ENCODE data around the gene PTAFR. TPM values are rescaled to one million over a fixed set of nuclear protein-coding genes. Genes with fewer than 3 reads are reported as not detected.

Gene PTAFR
- total RNA-seq, 1 experiment from 2014 or later: 1.3 TPM

GRCh38 chr1:28112388-28113241 lies 63.9 kb downstream of the PTAFR start:
- BruUV-seq (replicated peaks): no TSS peak
- Histone ChIP-seq H2AFZ (ENCODE audit: low read depth, low read length, poor library complexity, severe bottlenecking) (peak overlapping the region; percentile 87), H3K79me2 (ENCODE audit: insufficient read depth, low read length) (no peaks in the 10 kb centered on the region), H3K4me3 (replicated peaks in 1 of 2; ENCODE audit: low read depth in 1 of 2, low read length in 2 of 2) (peak overlapping the region in 1 of 2 experiments; percentile 5; a peak in 1 of 4 replicates), H3K9me2 (ENCODE audit: insufficient read depth) (no peaks in the 10 kb centered on the region), H3K36me3 (ENCODE audit: control insufficient read depth in 1 of 2, insufficient read depth in 2 of 2, low read length in 2 of 2) (no peaks in the 10 kb centered on the region), H4K20me1 (ENCODE audit: insufficient read depth) (no peaks in the 10 kb centered on the region), H3K27ac (ENCODE audit: low read depth, low read length) (no peak overlapping the region), H3K4me1 (ENCODE audit: control insufficient read depth in 1 of 2, insufficient read depth in 2 of 2, low read length in 2 of 2) (peaks cover 0 to 11% of the 10 kb centered on the region in 2 experiments; a peak in 2 of 4 replicates), H3K9me3 (ENCODE audit: control insufficient read depth in 1 of 2, insufficient read depth in 1 of 2, low read depth in 1 of 2, low read length in 2 of 2) (no peaks in the 10 kb centered on the region), H3K9ac (ENCODE audit: low read length) (no peak overlapping the region), H3K27me3 (ENCODE audit: insufficient read depth, low read length) (no peaks in the 10 kb centered on the region), H3K4me2 (ENCODE audit: low read length) (peak overlapping the region; percentile 51)
- intact Hi-C loops (cut with micrococcal nuclease): no loop called here
- peak; percentile 94 for ATAC-seq
- DNase-seq (ENCODE audit: low read depth, low spot score): no peak
- ChIA-PET CTCF (interaction anchor here (1.0 to 2.1 kb wide), 2 partner anchors 21 to 44 kb away, joined by 3 to 9 read pairs; no protein-coding TSS in a partner anchor), POLR2A (no interaction called here), RAD21 (ENCODE audit: low non-redundant PET in 1 of 2, low total read pairs in 2 of 2, uncharacterized antibody in 2 of 2, unreplicated experiment in 2 of 2) (no interaction called here)
- TF ChIP-seq, protein P1, sequence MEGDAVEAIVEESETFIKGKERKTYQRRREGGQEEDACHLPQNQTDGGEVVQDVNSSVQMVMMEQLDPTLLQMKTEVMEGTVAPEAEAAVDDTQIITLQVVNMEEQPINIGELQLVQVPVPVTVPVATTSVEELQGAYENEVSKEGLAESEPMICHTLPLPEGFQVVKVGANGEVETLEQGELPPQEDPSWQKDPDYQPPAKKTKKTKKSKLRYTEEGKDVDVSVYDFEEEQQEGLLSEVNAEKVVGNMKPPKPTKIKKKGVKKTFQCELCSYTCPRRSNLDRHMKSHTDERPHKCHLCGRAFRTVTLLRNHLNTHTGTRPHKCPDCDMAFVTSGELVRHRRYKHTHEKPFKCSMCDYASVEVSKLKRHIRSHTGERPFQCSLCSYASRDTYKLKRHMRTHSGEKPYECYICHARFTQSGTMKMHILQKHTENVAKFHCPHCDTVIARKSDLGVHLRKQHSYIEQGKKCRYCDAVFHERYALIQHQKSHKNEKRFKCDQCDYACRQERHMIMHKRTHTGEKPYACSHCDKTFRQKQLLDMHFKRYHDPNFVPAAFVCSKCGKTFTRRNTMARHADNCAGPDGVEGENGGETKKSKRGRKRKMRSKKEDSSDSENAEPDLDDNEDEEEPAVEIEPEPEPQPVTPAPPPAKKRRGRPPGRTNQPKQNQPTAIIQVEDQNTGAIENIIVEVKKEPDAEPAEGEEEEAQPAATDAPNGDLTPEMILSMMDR (IDR thresholded peaks at IDR 0.05 in 2 of 3, conservative IDR thresholded peaks at IDR 0.05 in 1 of 3; ENCODE audit: borderline replicate concordance in 1 of 3, insufficient read depth in 1 of 3, low read depth in 2 of 3, low read length in 2 of 3): peak; percentile 19 to 60 (median 58); a peak in 3 of 6 replicates
- TF ChIP-seq FOSL1 (IDR thresholded peaks at IDR 0.05; ENCODE audit: low read depth): 0 out of 2 replicates have a peak, but pooled peaks have one; percentile 21
- no peak for TF ChIP-seq ATF3 (IDR thresholded peaks at IDR 0.05)
- TF ChIP-seq JUND (IDR thresholded peaks at IDR 0.05): no peak
- TF ChIP-seq EZH2phosphoT487 (IDR thresholded peaks at IDR 0.05; ENCODE audit: borderline replicate concordance): no peak
- no peak for TF ChIP-seq POLR2AphosphoS5 (IDR thresholded peaks at IDR 0.05; ENCODE audit: low read depth, low read length)
- TF ChIP-seq RAD21 (IDR thresholded peaks at IDR 0.05; ENCODE audit: low read depth): peak; percentile 48
- TF ChIP-seq SP1 (IDR thresholded peaks at IDR 0.05; ENCODE audit: low read depth): peak; percentile 26
- no peak for TF ChIP-seq YY1 (IDR thresholded peaks at IDR 0.05; ENCODE audit: extremely low read depth, insufficient replicate concordance, low read depth, low read length)
- no peak for TF ChIP-seq SIN3A (IDR thresholded peaks at IDR 0.05; ENCODE audit: low read depth)

Measured in HCT116 (cell line).